Measurements from ENCODE around the gene JMJD4. TPM values are rescaled to one million over a fixed set of nuclear protein-coding genes. Genes with fewer than 3 reads are reported as not detected.

The JMJD4 gene
- total and polyA plus RNA-seq, 4 donors: 9.4 to 23.0 (median 15.6) TPM

- no peak for TF ChIP-seq CTCF (IDR thresholded peaks at IDR 0.05; ENCODE audit: control extremely low read depth, extremely low read depth)
- H3K27me3 ChIP-seq (ENCODE audit: control insufficient read depth in 3 of 3, insufficient read depth in 3 of 3, low read length in 2 of 3): no peaks in the 10 kb centered on the region
- ATAC-seq (ENCODE audit: insufficient read depth, low FRiP score) (no peak), DNase-seq (no peak)
- H3K9ac ChIP-seq (ENCODE audit: insufficient read depth in 1 of 2, low read length in 2 of 2): no peak overlapping the region
- WGBS, 2 donors: 95% methylated on average over 18 of the region's 18 CpGs
- H3K36me3 ChIP-seq (ENCODE audit: control insufficient read depth in 4 of 4, insufficient read depth in 4 of 4, low read length in 4 of 4): peaks cover 0 to 15% (median 5%) of the 10 kb centered on the region in 4 donors
- peaks cover 0 to 3% (median 0%) of the 10 kb centered on the region in 4 donors for H3K9me3 ChIP-seq (ENCODE audit: control insufficient read depth in 4 of 4, insufficient read depth in 3 of 4, low read length in 3 of 4)
- no peak overlapping the region for H3K27ac ChIP-seq (ENCODE audit: low read depth in 1 of 2, low read length in 1 of 2)
- H3K4me1 ChIP-seq (ENCODE audit: control insufficient read depth in 5 of 5, insufficient read depth in 5 of 5, low read length in 5 of 5): peaks cover 0 to 4% (median 0%) of the 10 kb centered on the region in 5 donors
- no peak overlapping the region for H3K4me3 ChIP-seq
These were observed 7.9 kb upstream of the JMJD4 start for GRCh38 chr1:227742738-227743715.

GRCh38 chr1:227741166-227741870 is 6.2 kb upstream of the JMJD4 start:
- WGBS, 2 donors: 87 to 93% methylated on average over 17 of the region's 17 CpGs
- H3K4me3 ChIP-seq: no peak overlapping the region
- ATAC-seq (ENCODE audit: insufficient read depth, low FRiP score): no peak
- no peak overlapping the region for H3K9ac ChIP-seq (ENCODE audit: insufficient read depth in 1 of 2, low read length in 2 of 2)
- TF ChIP-seq CTCF (IDR thresholded peaks at IDR 0.05; ENCODE audit: control extremely low read depth, extremely low read depth): no peak
- H3K36me3 ChIP-seq (ENCODE audit: control insufficient read depth in 4 of 4, insufficient read depth in 4 of 4, low read length in 4 of 4): peaks cover 0 to 6% (median 3%) of the 10 kb centered on the region in 4 donors
- peaks cover 0 to 5% (median 3%) of the 10 kb centered on the region in 5 donors for H3K4me1 ChIP-seq (ENCODE audit: control insufficient read depth in 5 of 5, insufficient read depth in 5 of 5, low read length in 5 of 5)
- H3K27ac ChIP-seq (ENCODE audit: low read depth in 1 of 2, low read length in 1 of 2): no peak overlapping the region
- peaks cover 0 to 3% (median 0%) of the 10 kb centered on the region in 4 donors for H3K9me3 ChIP-seq (ENCODE audit: control insufficient read depth in 4 of 4, insufficient read depth in 3 of 4, low read length in 3 of 4)
- no peaks in the 10 kb centered on the region for H3K27me3 ChIP-seq (ENCODE audit: control insufficient read depth in 3 of 3, insufficient read depth in 3 of 3, low read length in 2 of 3)
- no peak for DNase-seq

- ATAC-seq (ENCODE audit: insufficient read depth, low FRiP score) (no peak), DNase-seq (no peak)
- Histone ChIP-seq H3K9me3 (ENCODE audit: control insufficient read depth in 4 of 4, insufficient read depth in 3 of 4, low read length in 3 of 4) (peaks cover 0 to 3% (median 0%) of the 10 kb centered on the region in 4 donors), H3K9ac (ENCODE audit: insufficient read depth in 1 of 2, low read length in 2 of 2) (no peak overlapping the region), H3K27ac (ENCODE audit: low read depth in 1 of 2, low read length in 1 of 2) (no peak overlapping the region), H3K36me3 (ENCODE audit: control insufficient read depth in 4 of 4, insufficient read depth in 4 of 4, low read length in 4 of 4) (peaks cover 0 to 6% (median 3%) of the 10 kb centered on the region in 4 donors), H3K4me1 (ENCODE audit: control insufficient read depth in 5 of 5, insufficient read depth in 5 of 5, low read length in 5 of 5) (peaks cover 0 to 10% (median 9%) of the 10 kb centered on the region in 5 donors), H3K27me3 (ENCODE audit: control insufficient read depth in 3 of 3, insufficient read depth in 3 of 3, low read length in 2 of 3) (no peaks in the 10 kb centered on the region), H3K4me3 (no peak overlapping the region)
- no peak for TF ChIP-seq CTCF (IDR thresholded peaks at IDR 0.05; ENCODE audit: control extremely low read depth, extremely low read depth)
- WGBS, 2 donors: 83 to 86% methylated on average over 3 of the region's 3 CpGs
These were observed 5.4 kb upstream of the JMJD4 start for GRCh38 chr1:227740401-227740960.

Measured in lung (tissue), 12 donors.